ENCODE measurements around the gene ANGEL2. TPM values are rescaled to one million over a fixed set of nuclear protein-coding genes. Genes with fewer than 3 reads are reported as not detected.

The ANGEL2 gene, protein sequence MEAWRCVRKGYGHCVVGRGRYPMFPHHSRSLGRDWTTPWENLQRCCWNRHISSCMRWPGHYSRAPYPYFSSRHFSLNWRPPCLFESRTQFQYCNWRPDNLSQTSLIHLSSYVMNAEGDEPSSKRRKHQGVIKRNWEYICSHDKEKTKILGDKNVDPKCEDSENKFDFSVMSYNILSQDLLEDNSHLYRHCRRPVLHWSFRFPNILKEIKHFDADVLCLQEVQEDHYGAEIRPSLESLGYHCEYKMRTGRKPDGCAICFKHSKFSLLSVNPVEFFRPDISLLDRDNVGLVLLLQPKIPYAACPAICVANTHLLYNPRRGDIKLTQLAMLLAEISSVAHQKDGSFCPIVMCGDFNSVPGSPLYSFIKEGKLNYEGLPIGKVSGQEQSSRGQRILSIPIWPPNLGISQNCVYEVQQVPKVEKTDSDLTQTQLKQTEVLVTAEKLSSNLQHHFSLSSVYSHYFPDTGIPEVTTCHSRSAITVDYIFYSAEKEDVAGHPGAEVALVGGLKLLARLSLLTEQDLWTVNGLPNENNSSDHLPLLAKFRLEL
- 25.9 and 43.7 TPM in 2 replicates for total RNA-seq

DNA sequence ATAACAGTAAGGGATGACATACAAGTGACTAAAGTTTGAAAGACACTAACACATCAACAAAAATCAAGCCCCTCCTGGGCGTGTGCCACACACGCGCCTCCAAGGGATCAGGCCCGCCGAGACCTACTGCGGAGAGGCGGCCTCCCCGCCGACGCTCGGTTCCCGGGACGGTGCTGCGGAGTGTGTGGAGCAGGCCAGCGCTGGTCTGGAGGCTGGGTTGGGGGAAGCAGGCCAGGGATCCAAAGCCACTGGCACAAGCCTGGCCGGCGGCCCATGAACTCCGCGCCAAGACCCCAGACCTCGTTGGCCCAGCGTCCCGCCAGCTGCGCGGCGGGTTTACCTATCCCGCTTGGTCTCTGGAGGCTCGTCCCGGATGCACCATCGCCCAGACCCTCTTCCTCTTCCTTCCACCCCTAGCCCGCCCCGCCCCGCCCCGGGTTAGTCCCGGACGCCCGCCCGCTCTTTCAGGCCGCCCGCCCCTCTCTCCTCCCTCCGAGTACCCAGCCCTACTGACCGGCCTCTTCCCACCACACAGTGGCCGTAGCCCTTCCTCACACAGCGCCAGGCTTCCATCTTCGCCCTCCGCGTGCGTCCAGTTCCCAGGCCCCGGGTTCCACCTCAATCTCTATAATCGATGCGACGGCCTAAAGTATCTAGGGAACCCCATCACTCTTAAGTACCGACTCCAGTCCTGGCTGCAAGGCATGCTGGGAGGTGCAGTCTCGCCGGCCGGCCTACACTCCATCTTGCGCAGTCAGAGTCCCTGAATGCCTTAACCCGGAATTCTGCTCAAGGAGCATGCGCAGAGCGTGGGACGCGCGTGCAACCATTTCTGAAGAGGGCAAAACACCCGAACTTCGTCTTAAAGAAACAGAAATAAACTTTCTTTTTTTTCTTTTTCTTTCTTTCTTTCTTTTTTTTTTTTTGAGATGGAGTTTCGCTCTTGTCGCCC lies at the start of gene ANGEL2:
ANGEL2 (minus strand) TSS at position 769 of the 952 bp plus-strand sequence; CDS start at position 573, 196 bp downstream.

DNA sequence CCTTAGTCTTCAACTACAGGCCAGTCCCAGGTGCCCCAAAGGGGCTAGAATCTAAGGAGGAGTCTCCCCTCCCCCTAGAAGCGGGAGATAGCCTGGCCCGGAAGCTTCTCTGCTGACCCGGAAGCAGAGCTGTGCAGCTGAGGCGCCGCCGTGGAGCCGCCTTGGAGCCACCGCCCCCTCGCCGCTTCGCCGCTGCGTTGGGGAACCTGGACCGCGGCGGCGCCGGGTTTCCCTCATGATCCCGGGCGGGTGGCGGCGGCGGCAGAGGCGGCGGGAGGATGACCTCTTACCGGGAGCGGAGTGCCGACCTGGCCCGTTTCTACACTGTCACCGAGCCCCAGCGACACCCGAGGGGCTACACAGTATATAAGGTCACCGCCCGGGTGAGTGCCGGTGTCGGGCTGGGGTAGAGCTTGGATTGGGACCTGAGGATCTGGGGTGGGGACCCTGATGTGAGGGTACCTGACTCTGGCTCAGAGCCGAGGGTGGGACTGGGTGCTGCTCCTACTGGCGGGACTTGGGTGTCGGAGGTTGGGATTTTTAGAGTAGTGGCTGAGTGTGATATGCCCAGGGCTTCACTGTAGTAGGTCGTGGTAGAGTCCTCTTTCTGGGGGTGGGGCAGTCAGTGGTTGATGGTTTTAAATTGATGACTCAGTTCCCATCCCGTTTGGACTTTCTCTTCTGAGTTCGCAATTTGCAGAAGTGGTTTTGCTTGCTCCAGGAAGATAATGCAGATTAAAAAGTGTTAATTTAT lies 35.6 kb upstream of the ANGEL2 start, which contains the start of gene RPS6KC1:
RPS6KC1 (plus strand) TSS at position 115 of the 754 bp plus-strand sequence; CDS start at position 279, 164 bp downstream.

DNA sequence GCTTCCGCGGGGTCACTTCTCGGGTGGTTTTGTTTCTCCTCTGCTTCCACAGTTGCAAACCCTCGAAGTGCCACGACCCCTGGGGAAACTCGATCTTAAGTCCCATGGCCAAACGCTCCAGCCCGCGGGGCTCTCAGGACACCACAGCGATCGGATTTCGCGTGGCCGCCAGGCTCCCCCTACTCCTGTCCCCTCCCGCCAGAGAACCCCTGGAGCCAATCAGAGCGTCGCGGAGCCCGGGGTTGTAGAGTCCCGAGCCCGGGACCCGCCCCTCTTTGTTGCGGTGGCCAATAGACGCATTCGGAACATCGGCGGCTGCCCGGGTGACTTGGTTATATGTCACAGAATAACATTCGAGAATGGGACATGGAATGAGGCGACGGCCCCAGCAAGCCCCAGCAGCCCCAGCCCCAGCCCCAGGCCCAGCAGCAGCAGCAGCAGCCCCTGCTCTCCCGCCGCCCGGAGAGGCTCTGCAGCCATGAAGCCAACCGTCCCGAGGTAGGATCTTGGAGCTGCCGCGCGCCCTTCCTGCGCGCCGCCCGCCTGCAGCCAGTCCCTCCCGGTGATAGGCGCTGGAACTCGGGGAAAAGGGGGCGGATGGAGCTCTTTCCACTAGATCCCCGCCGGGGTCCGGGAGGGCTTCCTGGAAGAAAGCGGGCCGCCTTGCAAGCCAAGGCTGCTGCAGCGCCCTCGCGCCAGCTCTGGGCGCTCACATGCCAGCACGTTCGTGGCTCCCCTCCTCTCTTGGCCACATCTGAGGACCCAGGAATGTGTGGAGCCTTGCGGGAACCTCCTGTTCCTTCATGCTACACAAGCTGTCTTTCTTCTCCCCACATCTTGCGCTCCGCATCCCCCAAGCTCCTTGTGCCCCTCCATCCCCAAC lies 65.2 kb downstream of the ANGEL2 start, which contains the start of gene VASH2:
VASH2 (plus strand) TSS at position 299 of the 883 bp plus-strand sequence. CDS start 1,002 bp downstream, outside the sequence.

Other genes starting within 250 kb of the ANGEL2 start
- gene NSL1, start 224.1 kb downstream of the ANGEL2 start, total RNA-seq = 17.8 and 28.2 TPM in 2 replicates
- 7.0 and 10.4 TPM in 2 replicates for gene TATDN3, start 224.0 kb downstream of the ANGEL2 start, total RNA-seq
- not detected in 2 replicates for gene SPATA45, start 168.2 kb downstream of the ANGEL2 start, total RNA-seq
- gene FLVCR1, start 157.6 kb downstream of the ANGEL2 start, total RNA-seq = 7.8 and 8.6 TPM in 2 replicates
- 0.31 TPM in 1 of 2 replicates, not detected in the other for gene VASH2, start 65.3 kb downstream of the ANGEL2 start, total RNA-seq
- gene RPS6KC1, start 35.4 kb upstream of the ANGEL2 start, total RNA-seq = 13.4 and 28.9 TPM in 2 replicates